Panc1 (cell line): Measurements from ENCODE around the gene POU2AF2. TPM values are rescaled to one million over a fixed set of nuclear protein-coding genes. Genes with fewer than 3 reads are reported as not detected.
"Not testable (repeated sequence)": the region's sequence is repeated elsewhere in the genome, so short reads cannot be mapped to it uniquely, and the experiment has no call there.

Source experiments
- ATAC-seq: fragments of 200-7000 bp; cut with Tn5 transposase; 2 replicates; pipeline ENCODE4 v1.9.1; 2020; ENCODE audit warnings: mild to moderate bottlenecking, moderate library complexity
- BruUV-seq: library from RNA; stranded (reverse); fragments of 400-500 nt; replicated peaks from 2 replicates; lab custom pipeline; 2021; lab: Mats Ljungman, UMichigan
- CTCF ChIA-PET: fragments of 300-600 bp; sonication (Branson Sonifier 250); formaldehyde crosslinking; loops from one replicate; lab custom pipeline; 2022; ENCODE audit warnings: antibody characterized with exemption; lab: Charles Lee
- POLR2A ChIA-PET: fragments of 300-600 bp; sonication (Branson Sonifier 250); formaldehyde crosslinking; loops from one replicate; lab custom pipeline; 2022; ENCODE audit warnings: antibody characterized with exemption; lab: Charles Lee
- DNase-seq: peaks from one replicate; pipeline ENCODE4 v3.0.0-alpha.2; 2010; ENCODE audit warnings: low read depth, low spot score
- H3K27ac ChIP-seq: 2 replicates; pipeline ENCODE4 v1.5.1; 2011; ENCODE audit warnings: mild to moderate bottlenecking, low read length, inconsistent platforms
- H3K27me3 ChIP-seq: fragments of 200-500 bp; sonication (Bioruptor generic); 2 replicates; pipeline ENCODE4 v1.6.0; 2014; ENCODE audit warnings: low read length, inconsistent platforms; ENCODE audit not compliant: control insufficient read depth, insufficient read depth
- H3K36me3 ChIP-seq: fragments of 200-500 bp; sonication (Bioruptor generic); 2 replicates; pipeline ENCODE4 v1.5.1; 2014; ENCODE audit warnings: inconsistent platforms, mild to moderate bottlenecking, low read length, moderate library complexity; ENCODE audit not compliant: control insufficient read depth, insufficient read depth
- H3K4me1 ChIP-seq: 2 replicates; pipeline ENCODE4 v1.5.1; 2011; ENCODE audit warnings: inconsistent platforms, mild to moderate bottlenecking, low read length, moderate library complexity; ENCODE audit not compliant: control insufficient read depth, insufficient read depth
- H3K4me3 ChIP-seq, 2 experiments: 2 replicates each; pipeline ENCODE4 v1.5.1; 2011 to 2012; ENCODE audit warnings: low read depth in 2 of 2, low read length in 2 of 2, mild to moderate bottlenecking in 2 of 2, inconsistent platforms in 1 of 2, moderate library complexity in 1 of 2
- H3K9me3 ChIP-seq: fragments of 200-500 bp; sonication (Bioruptor generic); 2 replicates; pipeline ENCODE4 v1.5.1; 2014; ENCODE audit warnings: low read depth, mild to moderate bottlenecking, inconsistent platforms, low read length, moderate library complexity; ENCODE audit not compliant: control insufficient read depth, insufficient read depth
- POLR2AphosphoS5 ChIP-seq: IDR thresholded peaks from 2 replicates; pipeline ENCODE4 v1.6.1; 2012; ENCODE audit warnings: mild to moderate bottlenecking, low read depth, low read length, moderate library complexity
- SIN3A ChIP-seq: IDR thresholded peaks from 2 replicates; pipeline ENCODE4 v1.6.1; 2012; ENCODE audit warnings: low read depth, mild to moderate bottlenecking, low read length, moderate library complexity, borderline replicate concordance; ENCODE audit not compliant: insufficient read depth
- TCF7L2 ChIP-seq: IDR thresholded peaks from 2 replicates; pipeline ENCODE4 v1.6.1; 2011; ENCODE audit warnings: mild to moderate bottlenecking, low read depth, low read length, inconsistent platforms
- in situ Hi-C: cut with HindIII; loops from 2 replicates; pipeline ENCODE4 v1.10.0; 2016; ENCODE audit warnings: low sequenced_read_pairs, low pct_unique_long_range_greater_than_20kb
- intact Hi-C: fragments of 100-400 bp; cut with micrococcal nuclease; formaldehyde crosslinking; loops from one replicate; pipeline ENCODE4 v1.10.0; 2022; ENCODE audit not compliant: unreplicated experiment
- total RNA-seq: library from RNA; stranded (reverse); gene quantifications from one replicate; pipeline ENCODE4 v1.2.1, GENCODE V29; 2021; ENCODE audit not compliant: unreplicated experiment
- TF ChIP-seq, protein P1 (sequence below): fragments of 450-650 bp; IDR thresholded peaks from 2 replicates; pipeline ENCODE4 v1.5.1; 2017; ENCODE audit warnings: mild to moderate bottlenecking
- TF ChIP-seq, protein P2 (sequence below), 2 experiments: IDR thresholded peaks; 2 replicates each; pipeline ENCODE4 v1.6.1; 2011 to 2012; ENCODE audit warnings: low read depth in 2 of 2, control low read depth in 1 of 2, low read length in 1 of 2, mild to moderate bottlenecking in 1 of 2, moderate library complexity in 1 of 2; ENCODE audit not compliant: insufficient read depth in 1 of 2

POU2AF2 gene
- total RNA-seq, 1 experiment from 2014 or later = not detected

GRCh38 chr11:111264646-111265045, 19.1 kb downstream of the POU2AF2 start:
- in situ Hi-C loops = no loop called here
- peaks cover 21% of the 10 kb centered on the region for H3K27me3 ChIP-seq
- DNase-seq = no peak
- H3K9me3 ChIP-seq = no peaks in the 10 kb centered on the region
- ATAC-seq = no peak
- intact Hi-C loops = no loop called here
- no TSS peak for BruUV-seq
- no peaks in the 10 kb centered on the region for H3K4me1 ChIP-seq
- H3K27ac ChIP-seq = no peak overlapping the region
- TF ChIP-seq, protein P1, sequence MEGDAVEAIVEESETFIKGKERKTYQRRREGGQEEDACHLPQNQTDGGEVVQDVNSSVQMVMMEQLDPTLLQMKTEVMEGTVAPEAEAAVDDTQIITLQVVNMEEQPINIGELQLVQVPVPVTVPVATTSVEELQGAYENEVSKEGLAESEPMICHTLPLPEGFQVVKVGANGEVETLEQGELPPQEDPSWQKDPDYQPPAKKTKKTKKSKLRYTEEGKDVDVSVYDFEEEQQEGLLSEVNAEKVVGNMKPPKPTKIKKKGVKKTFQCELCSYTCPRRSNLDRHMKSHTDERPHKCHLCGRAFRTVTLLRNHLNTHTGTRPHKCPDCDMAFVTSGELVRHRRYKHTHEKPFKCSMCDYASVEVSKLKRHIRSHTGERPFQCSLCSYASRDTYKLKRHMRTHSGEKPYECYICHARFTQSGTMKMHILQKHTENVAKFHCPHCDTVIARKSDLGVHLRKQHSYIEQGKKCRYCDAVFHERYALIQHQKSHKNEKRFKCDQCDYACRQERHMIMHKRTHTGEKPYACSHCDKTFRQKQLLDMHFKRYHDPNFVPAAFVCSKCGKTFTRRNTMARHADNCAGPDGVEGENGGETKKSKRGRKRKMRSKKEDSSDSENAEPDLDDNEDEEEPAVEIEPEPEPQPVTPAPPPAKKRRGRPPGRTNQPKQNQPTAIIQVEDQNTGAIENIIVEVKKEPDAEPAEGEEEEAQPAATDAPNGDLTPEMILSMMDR = no peak
- TF ChIP-seq POLR2AphosphoS5 = no peak
- TF ChIP-seq, protein P2, sequence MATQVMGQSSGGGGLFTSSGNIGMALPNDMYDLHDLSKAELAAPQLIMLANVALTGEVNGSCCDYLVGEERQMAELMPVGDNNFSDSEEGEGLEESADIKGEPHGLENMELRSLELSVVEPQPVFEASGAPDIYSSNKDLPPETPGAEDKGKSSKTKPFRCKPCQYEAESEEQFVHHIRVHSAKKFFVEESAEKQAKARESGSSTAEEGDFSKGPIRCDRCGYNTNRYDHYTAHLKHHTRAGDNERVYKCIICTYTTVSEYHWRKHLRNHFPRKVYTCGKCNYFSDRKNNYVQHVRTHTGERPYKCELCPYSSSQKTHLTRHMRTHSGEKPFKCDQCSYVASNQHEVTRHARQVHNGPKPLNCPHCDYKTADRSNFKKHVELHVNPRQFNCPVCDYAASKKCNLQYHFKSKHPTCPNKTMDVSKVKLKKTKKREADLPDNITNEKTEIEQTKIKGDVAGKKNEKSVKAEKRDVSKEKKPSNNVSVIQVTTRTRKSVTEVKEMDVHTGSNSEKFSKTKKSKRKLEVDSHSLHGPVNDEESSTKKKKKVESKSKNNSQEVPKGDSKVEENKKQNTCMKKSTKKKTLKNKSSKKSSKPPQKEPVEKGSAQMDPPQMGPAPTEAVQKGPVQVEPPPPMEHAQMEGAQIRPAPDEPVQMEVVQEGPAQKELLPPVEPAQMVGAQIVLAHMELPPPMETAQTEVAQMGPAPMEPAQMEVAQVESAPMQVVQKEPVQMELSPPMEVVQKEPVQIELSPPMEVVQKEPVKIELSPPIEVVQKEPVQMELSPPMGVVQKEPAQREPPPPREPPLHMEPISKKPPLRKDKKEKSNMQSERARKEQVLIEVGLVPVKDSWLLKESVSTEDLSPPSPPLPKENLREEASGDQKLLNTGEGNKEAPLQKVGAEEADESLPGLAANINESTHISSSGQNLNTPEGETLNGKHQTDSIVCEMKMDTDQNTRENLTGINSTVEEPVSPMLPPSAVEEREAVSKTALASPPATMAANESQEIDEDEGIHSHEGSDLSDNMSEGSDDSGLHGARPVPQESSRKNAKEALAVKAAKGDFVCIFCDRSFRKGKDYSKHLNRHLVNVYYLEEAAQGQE (IDR thresholded peaks at IDR 0.05; ENCODE audit: insufficient read depth in 1 of 2, low read depth in 2 of 2, low read length in 1 of 2) = no peak
- TF ChIP-seq TCF7L2 = no peak
- no peak for TF ChIP-seq SIN3A
- ChIA-PET POLR2A (no interaction called here), CTCF (no interaction called here)
- H3K36me3 ChIP-seq = no peaks in the 10 kb centered on the region
- H3K4me3 ChIP-seq = no peak overlapping the region

DNA sequence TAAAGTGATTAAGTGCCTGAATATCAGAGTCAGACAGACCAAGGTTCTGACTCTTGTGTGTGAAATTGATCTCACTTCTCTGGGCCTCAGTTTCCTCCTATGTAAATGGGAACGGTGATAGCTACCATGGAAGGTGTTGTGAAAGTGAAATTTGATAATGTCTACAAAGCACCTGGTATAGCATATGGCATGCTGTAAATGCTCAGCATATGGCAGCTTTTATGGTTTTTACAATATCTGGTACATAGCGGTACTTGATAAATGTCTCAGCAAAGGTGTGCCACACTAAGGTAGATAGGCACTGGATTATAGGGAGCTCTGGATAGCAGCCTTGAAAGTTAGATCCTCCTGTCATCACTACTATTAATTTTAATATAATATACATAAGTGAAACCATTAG, 19.9 kb downstream of the POU2AF2 start:
- Histone ChIP-seq H3K36me3 (no peaks in the 10 kb centered on the region), H3K27ac (no peak overlapping the region), H3K4me3 (no peak overlapping the region), H3K4me1 (no peaks in the 10 kb centered on the region), H3K27me3 (peaks cover 27% of the 10 kb centered on the region), H3K9me3 (no peaks in the 10 kb centered on the region)
- intact Hi-C loops (no loop called here), in situ Hi-C loops (no loop called here)
- no TSS peak for BruUV-seq
- ATAC-seq = no peak
- TF ChIP-seq, protein P1 = no peak
- TF ChIP-seq POLR2AphosphoS5 (no peak), SIN3A (no peak), TCF7L2 (no peak)
- TF ChIP-seq, protein P2 (IDR thresholded peaks at IDR 0.05; ENCODE audit: insufficient read depth in 1 of 2, low read depth in 2 of 2, low read length in 1 of 2) = no peak
- ChIA-PET POLR2A (no interaction called here), CTCF (interaction anchor here (0.6 kb wide), 1 partner anchor 17 kb away, joined by 5 read pairs; no protein-coding TSS in a partner anchor)
- no peak for DNase-seq

DNA sequence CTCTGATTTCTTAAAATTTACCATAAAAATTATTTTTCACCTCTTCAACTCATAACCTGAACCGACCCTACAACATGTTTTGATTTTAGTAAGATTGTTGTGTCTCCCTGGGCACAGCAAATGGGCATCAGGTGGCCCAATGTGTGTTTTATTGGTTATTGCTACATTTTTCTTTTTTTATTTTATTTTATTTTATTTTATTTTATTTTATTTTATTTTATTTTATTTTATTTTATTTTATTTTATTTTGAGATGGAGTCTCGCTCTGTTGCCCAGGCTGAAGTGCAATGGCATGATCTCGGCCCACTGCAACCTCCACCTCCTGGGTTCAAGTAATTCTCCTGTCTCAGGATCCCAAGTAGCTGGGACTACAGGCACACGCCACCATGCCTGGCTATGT, 22.8 kb downstream of the POU2AF2 start:
- CTCF ChIA-PET, intact Hi-C loops, H3K4me1 ChIP-seq, H3K9me3 ChIP-seq, H3K4me3 ChIP-seq, BruUV-seq, H3K27ac ChIP-seq, DNase-seq, in situ Hi-C loops, ATAC-seq, H3K36me3 ChIP-seq: not testable (repeated sequence)
- H3K27me3 ChIP-seq = peaks cover 14% of the 10 kb centered on the region
- POLR2A ChIA-PET = interaction anchor here (0.7 kb wide), 1 partner anchor 119 kb away, joined by 4 read pairs; no protein-coding TSS in a partner anchor
